Smooth muscle cell (in vitro differentiated cells): ENCODE results near the gene LACTBL1. TPM values are rescaled to one million over a fixed set of nuclear protein-coding genes. Genes with fewer than 3 reads are reported as not detected.

Experiments used
- DNase-seq: peaks from one replicate; lab custom pipeline; 2025; ENCODE audit not compliant: unreplicated experiment; lab: John Stamatoyannopoulos, UW
- H2AFZ ChIP-seq: fragments of 200-600 bp; sonication (generic); 2 replicates; pipeline ENCODE4 v1.6.0; 2016; ENCODE audit warnings: antibody characterized with exemption, low read depth, mild to moderate bottlenecking
- H3F3A ChIP-seq: fragments of 200-600 bp; sonication (generic); 2 replicates; pipeline ENCODE4 v1.6.0; 2017; ENCODE audit warnings: antibody characterized with exemption, low read depth
- H3K27ac ChIP-seq: fragments of 200-600 bp; sonication (generic); 2 replicates; pipeline ENCODE4 v1.5.1; 2016; ENCODE audit warnings: low read depth, mild to moderate bottlenecking
- H3K27me3 ChIP-seq: fragments of 200-600 bp; sonication (generic); 2 replicates; pipeline ENCODE4 v1.6.1; 2016; ENCODE audit warnings: low read depth, mild to moderate bottlenecking
- H3K36me3 ChIP-seq: fragments of 200-600 bp; sonication (generic); 2 replicates; pipeline ENCODE4 v1.5.1; 2016; ENCODE audit warnings: low read depth
- H3K4me1 ChIP-seq: fragments of 200-600 bp; sonication (generic); 2 replicates; pipeline ENCODE4 v1.5.1; 2016; ENCODE audit warnings: low read depth
- H3K4me2 ChIP-seq: fragments of 200-600 bp; sonication (generic); 2 replicates; pipeline ENCODE4 v1.6.0; 2016; ENCODE audit warnings: mild to moderate bottlenecking
- H3K4me3 ChIP-seq: fragments of 200-600 bp; sonication (generic); 2 replicates; pipeline ENCODE4 v1.5.1; 2016; ENCODE audit warnings: mild to moderate bottlenecking
- H3K79me2 ChIP-seq: fragments of 200-600 bp; sonication (generic); 2 replicates; pipeline ENCODE4 v1.6.0; 2016; ENCODE audit warnings: low read depth, mild to moderate bottlenecking
- H3K9ac ChIP-seq: fragments of 200-600 bp; sonication (generic); 2 replicates; pipeline ENCODE4 v1.6.0; 2016; ENCODE audit warnings: low read depth
- H3K9me3 ChIP-seq: fragments of 200-600 bp; sonication (generic); replicated peaks from 2 replicates; pipeline ENCODE4 v1.5.1; 2016; ENCODE audit warnings: low read depth
- H4K20me1 ChIP-seq: fragments of 200-600 bp; sonication (generic); 2 replicates; pipeline ENCODE4 v1.6.0; 2016; ENCODE audit warnings: low read depth
- WGBS: methylation state at CpG from one replicate; pipeline ENCODE4 v1.1.7; 2016; ENCODE audit warnings: low lambda C conversion rate; 5-methylcytosine and 5-hydroxymethylcytosine counted together
- polyA plus RNA-seq: library from polyadenylated mRNA; unstranded; fragments of >200 nt; fragmentation: Nextera tagmentation; extraction: Ambion mirVana; gene quantifications from 2 replicates; pipeline ENCODE4 v1.2.1, GENCODE V29; 2016
- total RNA-seq: library from RNA; depleted of rRNA; stranded (reverse); fragments of >200 nt; gene quantifications from 2 replicates; pipeline ENCODE4 v1.2.3, GENCODE V29; 2014
- TF ChIP-seq, protein P1 (sequence below): fragments of 200-600 bp; sonication (generic); IDR thresholded peaks from 2 replicates; pipeline ENCODE4 v1.5.1; 2017; ENCODE audit warnings: borderline replicate concordance, mild to moderate bottlenecking, antibody characterized with exemption; ENCODE audit not compliant: insufficient read depth, poor library complexity, severe bottlenecking

Gene LACTBL1
- total and polyA plus RNA-seq, 2 experiments from 2014 or later = not detected

DNA sequence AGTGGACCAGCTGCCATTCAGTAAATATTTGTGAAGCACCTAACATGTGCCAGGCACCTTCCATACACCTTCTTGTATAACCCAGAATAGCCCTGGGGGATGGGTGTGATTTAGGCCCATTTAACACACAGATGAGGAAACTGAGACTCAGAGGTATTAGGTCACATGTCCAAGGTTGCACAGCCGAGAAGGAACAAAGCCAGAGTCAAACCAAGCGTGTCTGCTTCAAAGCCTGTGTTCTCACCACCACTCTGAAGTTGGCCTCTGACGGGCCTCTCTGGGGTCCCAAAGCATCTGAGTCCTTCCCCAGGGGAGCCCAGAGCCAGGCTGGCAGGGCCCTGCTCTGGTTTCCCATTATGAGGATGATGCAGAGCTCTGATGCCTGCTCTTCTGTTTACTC, 65.1 kb downstream of the LACTBL1 start:
- Histone ChIP-seq H3K27ac (no peak overlapping the region), H3K4me3 (no peak overlapping the region), H3K79me2 (no peaks in the 10 kb centered on the region), H3K4me1 (no peaks in the 10 kb centered on the region), H4K20me1 (no peaks in the 10 kb centered on the region), H2AFZ (no peak overlapping the region), H3K4me2 (no peak overlapping the region), H3K9me3 (no peaks in the 10 kb centered on the region), H3K27me3 (peaks cover under 1% of the 10 kb centered on the region), H3K9ac (no peak overlapping the region), H3K36me3 (no peaks in the 10 kb centered on the region), H3F3A (no peaks in the 10 kb centered on the region)
- TF ChIP-seq, protein P1, sequence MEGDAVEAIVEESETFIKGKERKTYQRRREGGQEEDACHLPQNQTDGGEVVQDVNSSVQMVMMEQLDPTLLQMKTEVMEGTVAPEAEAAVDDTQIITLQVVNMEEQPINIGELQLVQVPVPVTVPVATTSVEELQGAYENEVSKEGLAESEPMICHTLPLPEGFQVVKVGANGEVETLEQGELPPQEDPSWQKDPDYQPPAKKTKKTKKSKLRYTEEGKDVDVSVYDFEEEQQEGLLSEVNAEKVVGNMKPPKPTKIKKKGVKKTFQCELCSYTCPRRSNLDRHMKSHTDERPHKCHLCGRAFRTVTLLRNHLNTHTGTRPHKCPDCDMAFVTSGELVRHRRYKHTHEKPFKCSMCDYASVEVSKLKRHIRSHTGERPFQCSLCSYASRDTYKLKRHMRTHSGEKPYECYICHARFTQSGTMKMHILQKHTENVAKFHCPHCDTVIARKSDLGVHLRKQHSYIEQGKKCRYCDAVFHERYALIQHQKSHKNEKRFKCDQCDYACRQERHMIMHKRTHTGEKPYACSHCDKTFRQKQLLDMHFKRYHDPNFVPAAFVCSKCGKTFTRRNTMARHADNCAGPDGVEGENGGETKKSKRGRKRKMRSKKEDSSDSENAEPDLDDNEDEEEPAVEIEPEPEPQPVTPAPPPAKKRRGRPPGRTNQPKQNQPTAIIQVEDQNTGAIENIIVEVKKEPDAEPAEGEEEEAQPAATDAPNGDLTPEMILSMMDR = no peak
- WGBS = 91% methylated on average over 3 of the region's 3 CpGs
- no peak for DNase-seq

DNA sequence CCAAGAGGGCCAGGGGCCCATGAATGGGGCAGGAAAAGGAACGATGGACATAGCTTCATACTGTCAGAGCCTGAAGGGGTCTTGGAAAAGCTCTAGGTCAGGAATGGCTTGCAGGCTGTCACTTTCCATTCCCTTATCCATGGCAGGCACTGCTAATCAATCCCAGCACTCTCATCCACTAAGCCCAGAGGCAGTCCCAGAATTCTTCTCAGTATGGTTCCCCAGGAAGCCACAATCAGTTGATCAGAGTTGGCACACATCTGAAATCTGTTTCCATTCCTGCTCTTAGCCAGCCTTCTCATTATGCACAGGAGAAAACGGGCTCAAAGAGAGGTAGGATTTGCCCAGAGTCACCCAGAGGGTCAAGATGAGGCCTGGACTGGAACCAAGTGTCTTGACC, 65.7 kb downstream of the LACTBL1 start:
- H3K36me3 ChIP-seq = no peaks in the 10 kb centered on the region
- no peaks in the 10 kb centered on the region for H4K20me1 ChIP-seq
- H3F3A ChIP-seq = no peaks in the 10 kb centered on the region
- no peak overlapping the region for H2AFZ ChIP-seq
- H3K79me2 ChIP-seq = no peaks in the 10 kb centered on the region
- no peak overlapping the region for H3K4me3 ChIP-seq
- H3K27me3 ChIP-seq = peaks cover 6% of the 10 kb centered on the region
- no peaks in the 10 kb centered on the region for H3K4me1 ChIP-seq
- no peak overlapping the region for H3K9ac ChIP-seq
- H3K9me3 ChIP-seq = no peaks in the 10 kb centered on the region
- no peak for DNase-seq
- H3K4me2 ChIP-seq = no peak overlapping the region
- TF ChIP-seq, protein P1 = no peak
- no peak overlapping the region for H3K27ac ChIP-seq
- WGBS = 91% methylated on average over 2 of the region's 2 CpGs

DNA sequence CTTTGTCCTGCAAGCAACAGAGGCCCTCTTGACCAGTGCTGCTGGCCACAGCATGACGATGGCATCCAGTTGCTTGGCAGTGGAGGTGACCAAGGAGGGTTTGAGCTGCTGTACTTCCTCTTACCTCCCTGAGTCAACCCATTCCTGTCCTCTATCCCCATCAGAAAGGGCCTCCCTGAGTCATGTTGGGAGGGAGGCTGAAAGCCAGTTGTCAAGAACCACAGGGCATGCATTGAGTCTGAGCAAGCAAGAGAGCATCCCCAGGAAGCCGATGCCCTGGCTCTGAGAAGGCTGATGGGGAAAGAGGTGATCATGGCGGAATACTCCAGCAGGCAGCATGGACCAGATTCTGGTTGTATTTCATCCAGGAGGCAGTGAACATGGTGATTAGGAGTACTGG, 69.6 kb downstream of the LACTBL1 start:
- Histone ChIP-seq H3K9me3 (no peaks in the 10 kb centered on the region), H3K9ac (no peak overlapping the region), H2AFZ (no peak overlapping the region), H3K27ac (no peak overlapping the region), H4K20me1 (no peaks in the 10 kb centered on the region), H3K36me3 (no peaks in the 10 kb centered on the region), H3K79me2 (no peaks in the 10 kb centered on the region), H3K4me3 (no peak overlapping the region), H3K4me1 (no peaks in the 10 kb centered on the region), H3F3A (no peaks in the 10 kb centered on the region), H3K4me2 (no peak overlapping the region), H3K27me3 (peaks cover 23% of the 10 kb centered on the region)
- TF ChIP-seq, protein P1 = no peak
- WGBS = 90% methylated on average over 3 of the region's 3 CpGs
- DNase-seq = no peak

Other genes with a start within 250 kb of the LACTBL1 start
- not detected in 2 replicates for gene TEX46, start 43.0 kb upstream of the LACTBL1 start, total RNA-seq
- not detected in 2 replicates for gene TEX46, start 43.0 kb upstream of the LACTBL1 start, polyA plus RNA-seq
- 101 and 103 TPM in 2 replicates for gene KDM1A, start 46.6 kb upstream of the LACTBL1 start, total RNA-seq
- 92.1 and 93.0 TPM in 2 replicates for gene KDM1A, start 46.6 kb upstream of the LACTBL1 start, polyA plus RNA-seq
- 29.2 and 41.1 TPM in 2 replicates for gene LUZP1, start 196.0 kb upstream of the LACTBL1 start, total RNA-seq
- 39.2 and 54.5 TPM in 2 replicates for gene LUZP1, start 196.0 kb upstream of the LACTBL1 start, polyA plus RNA-seq
- gene HTR1D, start 244.6 kb upstream of the LACTBL1 start, total RNA-seq = 0.49 and 1.1 TPM in 2 replicates
- 0.26 and 1.1 TPM in 2 replicates for gene HTR1D, start 244.6 kb upstream of the LACTBL1 start, polyA plus RNA-seq